NB4 (cell line): ENCODE data around the gene AFAP1.
A peak's percentile ranks its signal among the peaks of the same experiment; 100 is the strongest.

Experiments used
- DNase-seq: peaks from one replicate; pipeline ENCODE4 v3.0.0; 2010; ENCODE audit warnings: low read depth
- H3K4me3 ChIP-seq: one replicate; pipeline ENCODE4 v1.5.1; 2011; ENCODE audit warnings: mild to moderate bottlenecking, low read depth, low read length, moderate library complexity
- MYC ChIP-seq: IDR thresholded peaks from 2 replicates; pipeline ENCODE4 v1.6.1; 2011; ENCODE audit warnings: low read depth, low read length
- POLR2A ChIP-seq: IDR thresholded peaks from 2 replicates; pipeline ENCODE4 v1.6.1; 2011; ENCODE audit warnings: mild to moderate bottlenecking; ENCODE audit not compliant: insufficient read length; ENCODE audit errors: extremely low read depth
- TF ChIP-seq, protein P1 (sequence below): IDR thresholded peaks from 2 replicates; pipeline ENCODE4 v1.6.1; 2011; ENCODE audit warnings: low read depth, low read length
- TF ChIP-seq, protein P2 (sequence below): IDR thresholded peaks from one replicate; pipeline ENCODE4 v1.5.1; 2012; ENCODE audit warnings: low read depth, low read length

The AFAP1 gene

DNA sequence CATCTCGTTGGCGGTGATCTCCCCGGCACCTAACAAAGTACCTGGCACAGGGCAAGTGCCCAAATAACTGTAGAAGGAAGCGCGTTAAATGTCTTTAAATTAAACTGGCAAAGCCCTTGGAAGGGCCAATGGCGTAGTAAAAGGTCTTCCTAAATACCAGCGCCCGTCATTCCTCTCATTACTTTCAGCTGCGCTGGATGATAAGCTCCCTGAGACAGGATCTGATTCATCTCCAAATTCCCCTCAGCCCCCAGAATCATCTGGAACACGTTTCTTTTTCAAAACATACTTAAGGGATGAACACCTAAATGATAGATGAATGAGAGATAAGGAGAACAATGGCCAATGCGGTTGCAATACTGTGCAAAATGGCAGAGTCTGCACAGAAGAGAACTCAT, 95.1 kb downstream of the AFAP1 start:
- no peak for DNase-seq
- no peak overlapping the region for H3K4me3 ChIP-seq
- TF ChIP-seq, protein P1, sequence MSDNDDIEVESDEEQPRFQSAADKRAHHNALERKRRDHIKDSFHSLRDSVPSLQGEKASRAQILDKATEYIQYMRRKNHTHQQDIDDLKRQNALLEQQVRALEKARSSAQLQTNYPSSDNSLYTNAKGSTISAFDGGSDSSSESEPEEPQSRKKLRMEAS: no peak
- TF ChIP-seq POLR2A (no peak), MYC (no peak)
- TF ChIP-seq, protein P2, sequence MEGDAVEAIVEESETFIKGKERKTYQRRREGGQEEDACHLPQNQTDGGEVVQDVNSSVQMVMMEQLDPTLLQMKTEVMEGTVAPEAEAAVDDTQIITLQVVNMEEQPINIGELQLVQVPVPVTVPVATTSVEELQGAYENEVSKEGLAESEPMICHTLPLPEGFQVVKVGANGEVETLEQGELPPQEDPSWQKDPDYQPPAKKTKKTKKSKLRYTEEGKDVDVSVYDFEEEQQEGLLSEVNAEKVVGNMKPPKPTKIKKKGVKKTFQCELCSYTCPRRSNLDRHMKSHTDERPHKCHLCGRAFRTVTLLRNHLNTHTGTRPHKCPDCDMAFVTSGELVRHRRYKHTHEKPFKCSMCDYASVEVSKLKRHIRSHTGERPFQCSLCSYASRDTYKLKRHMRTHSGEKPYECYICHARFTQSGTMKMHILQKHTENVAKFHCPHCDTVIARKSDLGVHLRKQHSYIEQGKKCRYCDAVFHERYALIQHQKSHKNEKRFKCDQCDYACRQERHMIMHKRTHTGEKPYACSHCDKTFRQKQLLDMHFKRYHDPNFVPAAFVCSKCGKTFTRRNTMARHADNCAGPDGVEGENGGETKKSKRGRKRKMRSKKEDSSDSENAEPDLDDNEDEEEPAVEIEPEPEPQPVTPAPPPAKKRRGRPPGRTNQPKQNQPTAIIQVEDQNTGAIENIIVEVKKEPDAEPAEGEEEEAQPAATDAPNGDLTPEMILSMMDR: no peak

DNA sequence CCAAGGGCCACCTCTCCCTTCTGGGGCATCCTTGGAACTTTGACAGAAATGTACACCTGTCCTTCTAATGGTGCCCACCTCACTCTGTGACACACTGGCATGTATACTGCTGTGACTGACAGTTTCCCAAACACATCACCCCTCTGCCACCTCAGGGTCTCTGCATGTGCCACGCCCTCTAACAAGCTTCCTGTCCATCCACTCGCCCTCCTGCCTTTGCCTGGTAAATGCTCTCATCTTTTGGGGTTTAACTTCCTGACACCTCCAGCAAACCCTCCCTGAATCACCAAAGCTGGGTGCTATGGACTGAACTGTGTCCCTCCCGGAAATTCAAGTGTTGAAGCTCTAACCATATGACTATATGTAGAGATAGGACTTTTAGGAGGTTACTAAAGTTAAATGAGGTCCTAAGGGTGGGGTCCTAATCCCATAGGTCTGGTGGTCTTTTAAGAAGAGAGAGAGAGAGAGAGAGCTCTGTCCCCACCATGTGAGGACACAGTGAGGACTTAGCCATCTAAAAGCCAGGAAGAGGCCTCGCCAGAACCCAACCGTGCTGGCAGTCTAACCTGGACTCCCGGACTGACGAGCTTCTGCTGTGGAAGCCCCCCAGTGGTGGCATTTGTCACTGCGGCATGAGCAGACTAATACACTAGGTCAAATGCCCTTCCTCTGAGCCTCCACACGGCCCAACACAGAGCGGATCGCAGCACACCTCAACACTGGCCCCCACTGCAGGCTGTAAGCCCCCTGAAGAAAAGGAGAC, 95.6 kb downstream of the AFAP1 start:
- H3K4me3 ChIP-seq: no peak overlapping the region
- TF ChIP-seq MYC (no peak), POLR2A (no peak)
- TF ChIP-seq, protein P1: peak; percentile 42; the same call in 1 of the 2 replicates
- TF ChIP-seq, protein P2: peak; percentile 93
- DNase-seq: peak; percentile 70

DNA sequence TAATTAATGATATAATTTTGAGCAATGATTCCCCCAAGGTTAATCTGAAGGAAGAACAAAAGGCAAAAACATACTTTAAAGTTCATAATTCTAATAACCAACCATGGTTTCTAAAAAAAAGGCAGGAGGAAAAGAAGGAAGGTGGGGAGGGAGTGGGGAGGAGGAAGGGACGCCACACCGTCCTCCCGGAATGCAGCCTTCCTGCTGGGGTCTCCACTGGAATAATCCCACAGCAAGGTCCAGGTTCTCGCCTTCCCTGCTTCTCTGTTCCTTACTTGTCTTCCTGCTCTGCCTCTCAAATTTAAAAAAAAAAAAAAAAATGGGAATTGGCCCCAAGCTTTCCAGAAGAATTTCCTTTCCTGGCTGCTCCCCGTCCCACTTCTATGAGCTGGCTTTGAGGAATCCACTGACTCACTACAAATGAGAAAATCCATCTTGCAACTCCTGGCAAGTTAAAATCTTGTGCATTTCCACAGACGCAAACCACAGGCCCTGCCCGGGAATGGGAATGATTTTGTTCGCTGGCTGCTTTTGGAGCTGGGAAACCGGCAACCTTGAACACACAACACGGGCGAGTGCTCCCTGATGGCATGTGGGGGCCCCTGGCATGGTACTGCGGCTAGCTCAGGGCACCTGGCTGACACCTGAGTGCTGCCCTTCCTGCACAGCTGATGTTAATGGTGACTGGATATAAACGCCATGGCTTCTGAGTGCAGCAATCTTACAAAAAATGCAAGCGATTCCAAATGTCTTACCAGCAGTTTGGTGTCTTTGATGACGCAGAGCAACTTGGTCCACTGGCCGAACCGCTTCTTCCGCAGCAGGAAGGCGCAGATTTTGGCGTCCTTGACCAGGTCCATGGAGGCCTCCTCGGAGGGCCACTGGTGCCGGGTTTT, 97.0 kb downstream of the AFAP1 start:
- TF ChIP-seq MYC: no peak
- TF ChIP-seq POLR2A: no peak
- TF ChIP-seq, protein P1: no peak
- TF ChIP-seq, protein P2: no peak
- no peak overlapping the region for H3K4me3 ChIP-seq
- DNase-seq: no peak

DNA sequence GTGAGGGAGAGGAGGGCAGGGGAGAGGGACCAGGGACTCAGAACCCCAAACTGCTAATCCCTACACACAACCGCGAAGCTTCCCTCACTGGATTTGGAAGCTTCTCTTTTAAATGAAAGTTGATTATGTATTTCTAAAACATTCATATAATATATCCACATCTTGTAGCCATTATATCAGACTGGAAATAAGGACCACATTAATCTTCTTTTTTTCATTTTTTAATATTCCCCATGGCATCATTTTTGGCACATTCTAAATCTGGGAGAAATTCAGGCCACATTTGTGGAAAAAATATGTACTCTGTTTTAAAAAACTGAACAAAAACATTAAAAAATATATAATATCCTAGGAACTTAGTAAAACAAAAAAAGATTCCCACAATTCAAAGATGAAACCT, 97.8 kb downstream of the AFAP1 start:
- TF ChIP-seq MYC (no peak), POLR2A (no peak)
- TF ChIP-seq, protein P2: no peak
- TF ChIP-seq, protein P1: no peak
- DNase-seq: no peak
- no peak overlapping the region for H3K4me3 ChIP-seq

DNA sequence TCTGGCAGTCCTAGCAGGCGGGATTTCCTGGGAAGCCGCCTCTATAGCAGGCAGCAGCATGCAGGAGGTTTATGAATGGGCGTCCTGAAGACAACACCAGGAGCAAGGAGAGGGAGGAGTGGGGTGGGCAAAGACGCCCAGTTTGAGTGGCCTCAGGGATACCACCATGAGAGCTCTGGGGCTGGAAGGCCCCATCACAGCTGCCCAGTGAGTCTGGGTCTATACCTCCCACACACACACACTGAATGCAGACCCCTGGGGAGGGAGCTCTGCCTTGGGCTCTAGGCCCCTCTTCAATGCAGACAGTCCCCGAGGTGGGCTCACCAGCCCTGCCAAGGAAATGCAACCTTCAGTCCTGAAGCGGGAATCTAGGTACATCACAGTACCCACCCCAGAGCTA, 98.6 kb downstream of the AFAP1 start:
- no peak for DNase-seq
- TF ChIP-seq, protein P2: no peak

More for the DNA sequence above, 98.6 kb downstream of the AFAP1 start:
- no peak overlapping the region for H3K4me3 ChIP-seq
